Smooth muscle cell (in vitro differentiated cells): ENCODE data around the gene CACNG4. TPM values are rescaled to one million over a fixed set of nuclear protein-coding genes. Genes with fewer than 3 reads are reported as not detected.

ENCODE experiments used
- polyA plus RNA-seq: library from polyadenylated mRNA; unstranded; fragments of >200 nt; fragmentation: Nextera tagmentation; extraction: Ambion mirVana; gene quantifications from 2 replicates; pipeline ENCODE4 v1.2.1, GENCODE V29; 2016
- total RNA-seq: library from RNA; depleted of rRNA; stranded (reverse); fragments of >200 nt; gene quantifications from 2 replicates; pipeline ENCODE4 v1.2.3, GENCODE V29; 2014

The CACNG4 gene
- total and polyA plus RNA-seq, 2 experiments from 2014 or later: 1.4 to 6.5 TPM

Other genes with a start within 250 kb of the CACNG4 start
- not detected in 2 replicates for gene CACNG5, start 129.6 kb upstream of the CACNG4 start, total RNA-seq
- not detected in 2 replicates for gene CACNG5, start 129.6 kb upstream of the CACNG4 start, polyA plus RNA-seq
- gene CACNG1, start 79.8 kb downstream of the CACNG4 start, total RNA-seq: not detected in 2 replicates
- gene CACNG1, start 79.8 kb downstream of the CACNG4 start, polyA plus RNA-seq: 0.73 TPM in 1 of 2 replicates, not detected in the other